ENCODE measurements around the gene KRTAP4-11.
"Not testable (repeated sequence)": the region's sequence is repeated elsewhere in the genome, so short reads cannot be mapped to it uniquely, and the experiment has no call there.

DNA sequence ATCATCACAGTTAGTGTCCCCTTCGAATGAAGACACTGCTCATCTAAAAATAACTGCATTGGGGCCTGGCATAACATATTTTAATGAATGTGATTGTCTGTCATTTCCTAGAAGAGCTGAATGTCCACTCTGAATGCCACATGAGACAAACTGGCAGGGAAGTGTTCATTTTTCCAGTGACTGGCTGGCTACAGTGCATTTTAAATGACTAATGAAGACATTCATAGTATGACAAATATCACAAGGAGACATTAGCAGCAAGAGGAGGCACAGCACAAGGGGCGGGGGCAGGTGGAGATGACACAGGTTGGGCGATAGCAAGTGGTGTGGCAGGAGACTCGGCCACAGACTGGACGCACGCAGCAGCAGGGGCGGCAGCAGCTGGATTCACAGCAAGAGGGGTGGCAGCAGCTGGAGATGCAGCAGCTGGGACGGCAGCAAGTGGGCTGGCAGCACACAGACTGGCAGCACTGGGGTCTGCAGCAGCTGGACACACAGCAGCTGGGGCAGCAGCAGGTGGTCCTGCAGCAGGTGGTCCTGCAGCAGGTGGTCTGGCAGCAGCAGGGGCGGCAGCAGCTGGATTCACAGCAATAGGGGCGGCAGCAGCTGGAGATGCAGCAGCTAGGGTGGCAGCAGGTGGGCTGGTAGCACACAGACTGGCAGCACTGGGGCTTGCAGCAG is 30.9 kb upstream of the KRTAP4-11 start:
- TF ChIP-seq, protein P1, sequence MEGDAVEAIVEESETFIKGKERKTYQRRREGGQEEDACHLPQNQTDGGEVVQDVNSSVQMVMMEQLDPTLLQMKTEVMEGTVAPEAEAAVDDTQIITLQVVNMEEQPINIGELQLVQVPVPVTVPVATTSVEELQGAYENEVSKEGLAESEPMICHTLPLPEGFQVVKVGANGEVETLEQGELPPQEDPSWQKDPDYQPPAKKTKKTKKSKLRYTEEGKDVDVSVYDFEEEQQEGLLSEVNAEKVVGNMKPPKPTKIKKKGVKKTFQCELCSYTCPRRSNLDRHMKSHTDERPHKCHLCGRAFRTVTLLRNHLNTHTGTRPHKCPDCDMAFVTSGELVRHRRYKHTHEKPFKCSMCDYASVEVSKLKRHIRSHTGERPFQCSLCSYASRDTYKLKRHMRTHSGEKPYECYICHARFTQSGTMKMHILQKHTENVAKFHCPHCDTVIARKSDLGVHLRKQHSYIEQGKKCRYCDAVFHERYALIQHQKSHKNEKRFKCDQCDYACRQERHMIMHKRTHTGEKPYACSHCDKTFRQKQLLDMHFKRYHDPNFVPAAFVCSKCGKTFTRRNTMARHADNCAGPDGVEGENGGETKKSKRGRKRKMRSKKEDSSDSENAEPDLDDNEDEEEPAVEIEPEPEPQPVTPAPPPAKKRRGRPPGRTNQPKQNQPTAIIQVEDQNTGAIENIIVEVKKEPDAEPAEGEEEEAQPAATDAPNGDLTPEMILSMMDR (IDR thresholded peaks at IDR 0.05), result not testable (repeated sequence)
- not testable (repeated sequence) for TF ChIP-seq POLR2A (IDR thresholded peaks at IDR 0.05)
